ENCODE data around the gene GPRIN1.
"Not testable (repeated sequence)": the region's sequence is repeated elsewhere in the genome, so short reads cannot be mapped to it uniquely, and the experiment has no call there.

The GPRIN1 gene

DNA sequence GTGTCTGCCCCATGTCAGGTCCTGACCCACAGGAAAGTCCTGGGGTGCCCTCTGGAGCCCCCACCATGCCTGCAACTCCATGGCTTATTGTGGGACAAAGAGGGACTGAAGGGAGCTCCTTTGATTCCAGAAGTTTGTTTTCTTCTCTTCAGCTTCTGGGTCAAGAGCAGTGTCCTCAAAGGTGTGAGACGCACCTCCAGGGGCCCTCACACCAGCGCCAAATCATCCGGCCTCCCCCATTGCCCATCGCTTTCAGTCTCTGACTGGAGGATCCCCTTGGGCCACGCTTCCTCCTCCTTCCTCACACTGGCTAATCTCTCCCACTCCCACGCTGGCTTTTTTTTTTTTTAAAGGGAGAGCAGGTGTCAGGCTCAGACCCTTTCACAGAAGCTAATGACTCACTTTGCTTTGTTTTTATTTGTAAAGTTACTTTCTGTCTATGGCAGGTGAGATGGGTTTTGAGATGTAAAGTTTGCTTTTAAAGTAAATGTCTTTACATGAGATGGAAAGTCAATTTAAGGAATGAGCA is 44.1 kb downstream of the GPRIN1 start:
- no peak for DNase-seq

DNA sequence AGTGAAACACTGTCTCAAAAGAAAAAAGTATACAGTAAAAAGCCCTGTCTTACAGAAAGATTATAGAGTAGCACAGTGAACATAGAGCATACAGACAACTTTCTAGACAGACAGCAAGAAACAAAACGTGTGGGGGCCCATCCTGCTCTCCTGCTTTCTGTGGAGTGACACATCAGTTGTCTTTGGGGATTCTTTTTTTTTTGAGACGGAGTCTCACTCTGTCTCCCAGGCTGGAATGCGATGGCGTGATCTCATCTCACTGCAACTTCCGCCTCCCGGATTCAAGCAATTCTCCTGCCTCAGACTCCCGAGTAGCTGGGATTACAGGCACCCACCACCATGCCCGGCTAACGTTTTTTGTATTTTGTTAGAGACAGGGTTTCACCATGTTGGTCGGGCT is 46.0 kb downstream of the GPRIN1 start:
- DNase-seq: no peak

DNA sequence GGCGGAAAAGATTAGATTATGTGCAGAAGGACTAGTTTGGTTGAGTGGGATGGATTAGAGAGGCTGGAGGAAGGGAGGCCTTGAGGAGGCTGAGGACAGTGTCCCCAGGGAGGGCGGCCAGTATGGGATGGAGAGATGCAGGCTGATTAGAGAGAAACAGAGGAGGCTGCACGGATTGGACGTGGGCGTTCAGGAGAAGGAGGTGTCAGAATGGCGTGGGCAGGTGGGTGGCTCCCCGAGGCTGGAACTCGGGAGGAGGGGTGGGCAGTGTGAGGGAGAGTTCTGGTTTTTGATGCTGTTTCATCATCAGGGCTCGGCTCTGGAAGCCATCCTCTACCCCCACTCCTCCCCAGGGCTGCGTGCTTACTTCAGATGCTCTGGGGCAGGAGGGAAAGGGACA is 47.8 kb downstream of the GPRIN1 start:
- DNase-seq: no peak

GRCh38 chr5:176561259-176561658 is 48.7 kb downstream of the GPRIN1 start:
- DNase-seq: no peak

GRCh38 chr5:176560364-176560763 is 49.6 kb downstream of the GPRIN1 start:
- DNase-seq: no peak

- no peak for DNase-seq
Measured at GRCh38 chr5:176559683-176560082, 50.3 kb downstream of the GPRIN1 start.

- DNase-seq: no peak
Measured at GRCh38 chr5:176557846-176558245, 52.1 kb downstream of the GPRIN1 start.

- DNase-seq: no peak
Measured at GRCh38 chr5:176553260-176554085, 56.5 kb downstream of the GPRIN1 start.

DNA sequence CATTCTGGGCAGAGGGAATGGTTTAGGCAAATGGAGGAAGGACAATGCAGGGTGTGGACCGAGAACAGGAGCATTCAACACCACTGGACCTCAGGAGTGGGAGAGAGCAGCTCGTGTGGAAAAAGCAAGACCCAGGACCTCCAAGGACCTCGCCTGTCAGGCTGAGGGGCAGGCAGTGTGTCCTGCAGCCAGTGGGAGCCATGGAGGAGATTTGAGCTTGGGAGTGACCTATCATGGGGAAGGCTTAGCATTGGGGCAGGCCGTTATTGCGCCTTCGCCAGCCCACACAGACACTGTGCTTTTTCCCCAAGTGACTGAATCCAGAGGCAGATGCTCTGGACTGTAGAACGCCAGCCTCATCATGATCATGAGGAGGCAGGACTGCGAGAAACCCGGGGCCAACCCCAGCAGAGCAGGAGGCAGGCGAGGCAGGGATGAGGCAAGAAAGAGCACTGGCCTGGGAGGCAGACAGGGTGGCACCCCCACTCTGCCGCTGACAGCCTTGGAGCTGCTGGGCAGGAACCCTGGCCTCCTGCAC is 57.6 kb downstream of the GPRIN1 start:
- no peak for DNase-seq

DNA sequence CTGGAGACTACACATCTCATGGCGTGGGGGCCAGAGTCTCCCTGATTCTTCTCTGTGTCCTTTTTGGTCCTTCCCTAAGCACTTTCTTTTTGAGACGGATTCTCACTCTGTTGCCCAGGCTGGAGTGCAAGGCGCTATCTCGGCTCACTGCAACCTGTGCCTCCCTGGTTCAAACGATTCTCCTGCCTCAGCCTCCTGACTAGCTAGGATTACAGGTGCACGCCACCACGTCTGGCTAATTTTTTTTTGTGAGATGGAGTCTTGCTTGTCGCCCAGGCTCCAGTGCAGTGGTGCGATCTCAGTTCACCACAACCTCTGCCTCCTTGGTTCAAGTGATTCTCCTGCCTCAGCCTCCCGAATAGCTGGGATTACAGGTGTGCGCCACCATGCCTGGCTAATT is 59.0 kb downstream of the GPRIN1 start:
- DNase-seq: not testable (repeated sequence)

DNA sequence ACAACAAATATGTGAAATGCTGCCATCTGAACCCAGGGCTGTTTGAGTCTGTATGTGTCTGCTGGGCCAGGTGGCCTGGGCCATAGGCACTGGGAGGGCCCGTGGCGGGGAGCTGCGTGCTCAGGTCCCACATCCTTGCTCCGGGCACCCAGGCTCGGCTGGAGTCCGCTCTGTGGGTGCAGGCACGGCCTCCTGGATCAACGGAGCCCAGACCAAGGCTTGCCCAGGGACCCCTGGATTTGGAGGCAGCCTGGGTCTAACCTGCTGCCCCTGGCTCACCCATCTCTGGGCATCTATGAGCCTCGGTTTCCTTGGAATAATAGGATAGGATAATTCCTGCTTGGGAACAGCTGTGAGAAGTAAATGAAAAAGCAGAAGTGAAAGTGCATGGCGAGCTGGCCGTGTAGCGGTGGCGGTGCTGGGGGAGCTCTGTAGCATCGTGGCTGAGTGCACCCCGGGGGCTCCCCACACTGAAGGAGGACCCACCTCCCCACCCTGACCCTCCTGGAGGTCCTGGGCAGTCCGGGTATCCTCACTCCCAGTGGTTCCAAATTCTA is 59.6 kb downstream of the GPRIN1 start:
- DNase-seq: no peak

- DNase-seq: no peak
Measured at GRCh38 chr5:176549871-176550270, 60.1 kb downstream of the GPRIN1 start.

DNA sequence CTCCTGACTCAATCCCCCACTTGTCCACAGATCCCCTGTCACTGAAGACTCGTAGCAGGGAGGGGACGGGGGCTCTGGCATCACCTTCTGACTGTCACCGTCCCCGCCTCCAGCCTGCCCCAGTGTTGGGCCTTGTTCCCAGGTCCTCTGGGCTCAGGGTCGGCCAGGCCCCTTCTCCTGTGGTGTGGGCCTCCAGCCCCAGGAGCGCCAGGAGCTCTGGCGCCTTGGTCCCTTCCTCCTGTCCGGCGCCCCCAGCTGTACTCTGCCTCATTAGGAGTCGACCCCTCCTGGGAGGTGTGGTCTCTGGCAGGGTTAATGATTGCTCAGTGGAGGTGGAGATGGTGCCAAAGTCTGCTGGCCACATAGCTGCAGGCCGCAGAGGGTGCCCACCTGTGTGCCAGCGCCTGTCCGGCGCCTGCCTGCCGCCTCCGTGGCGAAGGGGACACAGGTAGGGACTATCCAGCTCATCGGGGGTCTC is 61.0 kb downstream of the GPRIN1 start, which contains the start of gene CDHR2:
CDHR2 (plus strand) TSS at position 376 of the 478 bp plus-strand sequence. CDS start 16,011 bp downstream, outside the sequence.
- DNase-seq: no peak

- DNase-seq: no peak
Measured at GRCh38 chr5:176547802-176548201, 62.2 kb downstream of the GPRIN1 start.
